VCaP (cell line): Measurements from ENCODE around the gene PRR5L.

Experiments
- H3K27ac ChIP-seq: fragments of 450-650 bp; 2 replicates; pipeline ENCODE4 v1.5.1; 2017
- TF ChIP-seq, protein P1 (sequence below): fragments of 450-650 bp; conservative IDR thresholded peaks from 2 replicates; pipeline ENCODE4 v1.5.1; 2017; ENCODE audit warnings: mild to moderate bottlenecking, moderate library complexity

The PRR5L gene

DNA sequence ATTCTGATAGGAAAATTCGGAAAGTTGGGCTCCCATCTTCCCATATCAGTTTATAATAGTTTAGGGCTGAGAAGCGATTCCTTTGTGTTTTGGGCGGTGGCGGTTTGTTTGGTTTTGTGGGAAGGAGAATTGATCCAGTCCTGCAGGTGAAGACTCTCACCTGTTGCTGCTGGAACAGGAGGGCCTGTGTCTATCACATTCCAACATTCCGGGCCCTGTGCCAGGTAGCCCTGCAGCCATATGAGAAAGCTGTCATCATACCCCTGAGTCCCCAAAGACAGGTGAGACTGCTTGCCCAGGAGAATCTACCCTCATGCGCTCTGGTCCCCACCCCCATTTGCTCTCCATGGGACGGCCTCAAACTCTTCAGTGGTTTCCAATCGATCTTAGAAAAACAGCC is 151.9 kb downstream of the PRR5L start:
- H3K27ac ChIP-seq: no peak overlapping the region
- TF ChIP-seq, protein P1, sequence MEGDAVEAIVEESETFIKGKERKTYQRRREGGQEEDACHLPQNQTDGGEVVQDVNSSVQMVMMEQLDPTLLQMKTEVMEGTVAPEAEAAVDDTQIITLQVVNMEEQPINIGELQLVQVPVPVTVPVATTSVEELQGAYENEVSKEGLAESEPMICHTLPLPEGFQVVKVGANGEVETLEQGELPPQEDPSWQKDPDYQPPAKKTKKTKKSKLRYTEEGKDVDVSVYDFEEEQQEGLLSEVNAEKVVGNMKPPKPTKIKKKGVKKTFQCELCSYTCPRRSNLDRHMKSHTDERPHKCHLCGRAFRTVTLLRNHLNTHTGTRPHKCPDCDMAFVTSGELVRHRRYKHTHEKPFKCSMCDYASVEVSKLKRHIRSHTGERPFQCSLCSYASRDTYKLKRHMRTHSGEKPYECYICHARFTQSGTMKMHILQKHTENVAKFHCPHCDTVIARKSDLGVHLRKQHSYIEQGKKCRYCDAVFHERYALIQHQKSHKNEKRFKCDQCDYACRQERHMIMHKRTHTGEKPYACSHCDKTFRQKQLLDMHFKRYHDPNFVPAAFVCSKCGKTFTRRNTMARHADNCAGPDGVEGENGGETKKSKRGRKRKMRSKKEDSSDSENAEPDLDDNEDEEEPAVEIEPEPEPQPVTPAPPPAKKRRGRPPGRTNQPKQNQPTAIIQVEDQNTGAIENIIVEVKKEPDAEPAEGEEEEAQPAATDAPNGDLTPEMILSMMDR: no peak

GRCh38 chr11:36449561-36450096 is 153.5 kb downstream of the PRR5L start:
- no peak overlapping the region for H3K27ac ChIP-seq
- TF ChIP-seq, protein P1: no peak

DNA sequence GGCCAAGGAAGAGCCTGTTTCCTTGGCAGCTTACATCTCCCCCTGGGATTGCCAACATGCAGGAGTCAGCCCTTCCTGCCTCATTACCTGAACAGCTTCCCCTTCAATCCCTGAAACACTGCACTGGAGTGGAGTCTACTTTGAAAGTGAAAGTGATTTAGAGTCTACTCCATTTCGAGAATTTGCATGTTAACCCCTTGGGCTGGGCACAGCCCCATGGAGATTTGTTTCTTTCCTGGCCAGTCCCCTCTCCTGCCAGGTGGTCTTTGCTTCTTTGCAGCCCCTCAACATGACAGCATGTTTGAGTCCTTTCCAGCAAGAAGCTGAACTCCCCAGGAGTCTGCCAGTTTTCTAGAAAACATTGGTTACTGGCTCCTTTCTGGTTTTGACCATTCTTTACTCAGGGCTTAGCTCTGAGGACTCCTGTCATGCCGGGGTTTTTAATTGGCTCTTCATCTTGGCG is 154.1 kb downstream of the PRR5L start:
- H3K27ac ChIP-seq: no peak overlapping the region

GRCh38 chr11:36451045-36451444 is 155.0 kb downstream of the PRR5L start:
- TF ChIP-seq, protein P1: no peak
- H3K27ac ChIP-seq: no peak overlapping the region

More for the DNA sequence above, 154.1 kb downstream of the PRR5L start:
- TF ChIP-seq, protein P1: no peak

GRCh38 chr11:36451681-36452080 is 155.6 kb downstream of the PRR5L start:
- TF ChIP-seq, protein P1: no peak
- peak overlapping the region; percentile 68; the same call in 1 of the 2 replicates for H3K27ac ChIP-seq

DNA sequence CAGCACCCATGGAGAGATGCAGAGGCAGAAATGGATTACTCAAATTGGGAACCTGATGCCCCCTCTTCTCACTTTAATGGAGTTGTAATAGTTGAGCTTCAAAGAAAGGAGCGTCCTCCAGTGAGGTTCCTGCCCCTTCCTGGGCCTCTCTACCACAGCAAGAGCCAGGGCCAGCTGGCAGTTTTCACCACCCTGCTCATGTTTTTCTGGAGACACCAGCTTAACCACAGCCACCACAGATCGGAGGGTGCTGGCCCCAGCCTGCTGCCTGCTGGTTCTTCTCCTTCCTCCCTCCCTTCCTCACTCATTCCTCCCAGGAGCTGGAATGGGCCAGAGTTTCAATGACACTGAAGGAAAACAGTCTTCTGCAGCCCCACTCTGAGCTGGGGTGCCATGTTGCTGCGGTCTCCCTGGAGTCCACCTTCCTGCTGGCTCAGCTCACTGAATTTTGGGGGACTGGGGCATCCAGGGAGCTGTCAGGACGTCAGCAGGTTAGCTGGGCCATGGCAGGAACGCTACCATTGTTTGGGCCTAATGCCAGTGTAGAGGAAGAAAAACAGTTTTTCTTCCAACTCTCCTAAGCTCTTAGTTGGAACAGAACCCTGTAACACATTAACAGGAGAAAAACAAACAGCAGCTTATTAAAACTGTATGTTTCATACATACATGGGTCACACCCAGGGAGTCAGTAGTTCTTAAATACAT is 156.3 kb downstream of the PRR5L start:
- TF ChIP-seq, protein P1: no peak

GRCh38 chr11:36452961-36453360 is 156.9 kb downstream of the PRR5L start:
- TF ChIP-seq, protein P1: no peak
- peak overlapping the region; percentile 68 for H3K27ac ChIP-seq

More for the DNA sequence above, 156.3 kb downstream of the PRR5L start:
- peak overlapping the region; percentile 68 for H3K27ac ChIP-seq
